Thymus (tissue), 11 donors: ENCODE data around the gene C1orf216. TPM values are rescaled to one million over a fixed set of nuclear protein-coding genes. Genes with fewer than 3 reads are reported as not detected.

Experiments used
- DNase-seq, 9 donors: peaks; one replicate each; pipeline ENCODE4 v3.0.0-alpha.2; 2013; ENCODE audit warnings: low spot score in 9 of 9, low read depth in 6 of 9, missing footprints in 1 of 9
- H3K27ac ChIP-seq, 2 donors: one replicate each; pipeline ENCODE4 v1.5.1; 2013; ENCODE audit warnings: control low read depth in 1 of 2, low read depth in 1 of 2, low read length in 1 of 2, mild to moderate bottlenecking in 1 of 2, moderate library complexity in 1 of 2
- H3K27me3 ChIP-seq, 2 donors: one replicate each; pipeline ENCODE4 v1.5.1; 2013; ENCODE audit warnings: low read length in 1 of 2; ENCODE audit not compliant: control insufficient read depth in 2 of 2, insufficient read depth in 1 of 2
- H3K36me3 ChIP-seq, 2 donors: one replicate each; pipeline ENCODE4 v1.5.1; 2013; ENCODE audit warnings: low read length in 1 of 2, mild to moderate bottlenecking in 1 of 2, moderate library complexity in 1 of 2; ENCODE audit not compliant: control insufficient read depth in 2 of 2, insufficient read depth in 2 of 2
- H3K4me1 ChIP-seq, 2 donors: one replicate each; pipeline ENCODE4 v1.5.1; 2013; ENCODE audit warnings: low read length in 2 of 2; ENCODE audit not compliant: control insufficient read depth in 2 of 2, insufficient read depth in 2 of 2
- H3K4me3 ChIP-seq, 2 donors: one replicate each; pipeline ENCODE4 v1.5.1; 2013; ENCODE audit warnings: low read length in 2 of 2, control low read depth in 1 of 2, mild to moderate bottlenecking in 1 of 2
- H3K9me3 ChIP-seq, 2 donors: one replicate each; pipeline ENCODE4 v1.5.1; 2013; ENCODE audit warnings: low read length in 1 of 2, mild to moderate bottlenecking in 1 of 2; ENCODE audit not compliant: control insufficient read depth in 2 of 2, insufficient read depth in 1 of 2
- WGBS: extraction: QIAGEN DNeasy Blood & Tissue Kit; methylation state at CpG from one replicate; pipeline ENCODE4 v1.1.7; 2013; 5-methylcytosine and 5-hydroxymethylcytosine counted together
- polyA plus RNA-seq: library from polyadenylated mRNA; stranded (reverse); fragments of 200-250 nt; gene quantifications from one replicate; pipeline ENCODE4 v1.2.3, GENCODE V29; 2013
- total RNA-seq: library from RNA; stranded (reverse); fragments of 120-200 nt; gene quantifications from one replicate; pipeline ENCODE4 v1.2.4, GENCODE V29; 2013
- donor health status: healthy.

Gene C1orf216
- total and polyA plus RNA-seq, 2 donors: 2.8 to 4.7 TPM

DNA sequence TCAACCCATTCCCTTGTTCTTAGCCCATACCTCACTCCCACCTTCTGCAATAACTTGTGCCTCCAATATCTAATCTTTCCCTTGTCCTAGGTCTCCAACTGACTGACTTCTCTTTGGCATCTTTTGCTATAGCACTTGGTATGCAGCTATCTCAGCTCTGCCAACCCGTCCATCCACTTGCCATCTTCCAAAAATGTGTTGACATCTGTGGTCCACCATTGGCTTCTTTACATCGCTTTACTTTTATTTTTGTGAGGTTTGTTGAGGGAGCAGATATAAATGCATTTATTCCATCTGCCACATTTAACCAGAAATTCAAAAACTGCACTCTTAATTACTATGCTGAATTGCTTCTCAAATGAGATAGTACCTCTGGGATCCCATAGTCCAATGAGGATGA is 52.5 kb downstream of the C1orf216 start:
- H3K36me3 ChIP-seq: no peaks in the 10 kb centered on the region
- H3K4me3 ChIP-seq: no peak overlapping the region
- H3K27ac ChIP-seq: no peak overlapping the region
- H3K4me1 ChIP-seq: no peaks in the 10 kb centered on the region
- H3K27me3 ChIP-seq: peaks cover 0 to 5% of the 10 kb centered on the region in 2 donors
- H3K9me3 ChIP-seq: no peaks in the 10 kb centered on the region
- no peak for DNase-seq
- WGBS: 93% methylated on average over 2 of the region's 2 CpGs

Other genes starting within 250 kb of the C1orf216 start
- gene KIAA0319L, start 161.5 kb downstream of the C1orf216 start, total RNA-seq: 15.3 TPM
- gene KIAA0319L, start 161.5 kb downstream of the C1orf216 start, polyA plus RNA-seq: 25.6 TPM
- gene NCDN, start 161.1 kb downstream of the C1orf216 start, total RNA-seq: 4.4 TPM
- gene NCDN, start 161.1 kb downstream of the C1orf216 start, polyA plus RNA-seq: 8.3 TPM
- gene TFAP2E, start 145.6 kb downstream of the C1orf216 start, total RNA-seq: 0.52 TPM
- gene TFAP2E, start 145.6 kb downstream of the C1orf216 start, polyA plus RNA-seq: 4.7 TPM
- gene PSMB2, start 77.4 kb downstream of the C1orf216 start, total RNA-seq: 32.8 TPM
- 62.0 TPM for gene PSMB2, start 77.4 kb downstream of the C1orf216 start, polyA plus RNA-seq
- 13.7 TPM for gene CLSPN, start 51.1 kb upstream of the C1orf216 start, total RNA-seq
- gene CLSPN, start 51.1 kb upstream of the C1orf216 start, polyA plus RNA-seq: 0.23 TPM
- gene AGO4, start 89.1 kb upstream of the C1orf216 start, total RNA-seq: 6.8 TPM
- 10.2 TPM for gene AGO4, start 89.1 kb upstream of the C1orf216 start, polyA plus RNA-seq
- gene AGO1, start 164.3 kb upstream of the C1orf216 start, total RNA-seq: 6.1 TPM
- 3.7 TPM for gene AGO1, start 164.3 kb upstream of the C1orf216 start, polyA plus RNA-seq
- gene AGO3, start 212.2 kb upstream of the C1orf216 start, total RNA-seq: 16.5 TPM
- 4.1 TPM for gene AGO3, start 212.2 kb upstream of the C1orf216 start, polyA plus RNA-seq